H9 (cell line): ENCODE results near the gene PCSK6. TPM values are rescaled to one million over a fixed set of nuclear protein-coding genes. Genes with fewer than 3 reads are reported as not detected.

Experiments
- DNase-seq: peaks from one replicate; pipeline ENCODE4 v3.0.0-alpha.2; 2017
- H2AFZ ChIP-seq: one replicate; pipeline ENCODE4 v1.6.1; 2013; ENCODE audit warnings: mild to moderate bottlenecking, low read length, control low read depth, moderate library complexity
- H2AK5ac ChIP-seq: 2 replicates; pipeline ENCODE4 v1.6.1; 2013; ENCODE audit warnings: low read length, control low read depth, mixed read lengths; ENCODE audit not compliant: insufficient read length
- H2BK120ac ChIP-seq: one replicate; pipeline ENCODE4 v1.6.1; 2013; ENCODE audit warnings: low read depth, mild to moderate bottlenecking, low read length, control low read depth, inconsistent platforms; ENCODE audit not compliant: poor library complexity, severe bottlenecking
- H2BK12ac ChIP-seq: 2 replicates; pipeline ENCODE4 v1.6.1; 2013; ENCODE audit warnings: low read length, control low read depth, mixed read lengths, low read depth; ENCODE audit not compliant: insufficient read length
- H2BK15ac ChIP-seq: 2 replicates; pipeline ENCODE4 v1.6.1; 2013; ENCODE audit warnings: low read depth, low read length, control low read depth
- H2BK20ac ChIP-seq: one replicate; pipeline ENCODE4 v1.6.1; 2013; ENCODE audit warnings: low read depth, mild to moderate bottlenecking, low read length, control low read depth, inconsistent platforms; ENCODE audit not compliant: poor library complexity, severe bottlenecking
- H2BK5ac ChIP-seq: 2 replicates; pipeline ENCODE4 v1.6.1; 2013; ENCODE audit warnings: low read length, control low read depth, mixed read lengths; ENCODE audit not compliant: insufficient read length
- H3K14ac ChIP-seq: 2 replicates; pipeline ENCODE4 v1.6.1; 2013; ENCODE audit warnings: low read length, control low read depth; ENCODE audit not compliant: insufficient read depth
- H3K18ac ChIP-seq: 2 replicates; pipeline ENCODE4 v1.6.1; 2013; ENCODE audit warnings: low read depth, mild to moderate bottlenecking, mixed read lengths, low read length, control low read depth; ENCODE audit not compliant: insufficient read length
- H3K23ac ChIP-seq: 2 replicates; pipeline ENCODE4 v1.6.1; 2013; ENCODE audit warnings: low read length, control low read depth, mixed read lengths, low read depth; ENCODE audit not compliant: insufficient read length
- H3K23me2 ChIP-seq: 2 replicates; pipeline ENCODE4 v1.6.1; 2013; ENCODE audit warnings: low read depth, mild to moderate bottlenecking, mixed read lengths, low read length, control low read depth; ENCODE audit not compliant: insufficient read length, poor library complexity, severe bottlenecking
- H3K27ac ChIP-seq: 2 replicates; pipeline ENCODE4 v1.5.1; 2013; ENCODE audit warnings: low read length, control low read depth, mixed read lengths, low read depth; ENCODE audit not compliant: insufficient read length
- H3K27me3 ChIP-seq: 2 replicates; pipeline ENCODE4 v1.6.1; 2013; ENCODE audit warnings: low read length, control low read depth, inconsistent platforms; ENCODE audit not compliant: insufficient read depth
- H3K4ac ChIP-seq: 2 replicates; pipeline ENCODE4 v1.6.1; 2013; ENCODE audit warnings: low read depth, mild to moderate bottlenecking, control low read depth, inconsistent platforms, low read length, moderate library complexity
- H3K4me1 ChIP-seq: 2 replicates; pipeline ENCODE4 v1.6.1; 2013; ENCODE audit warnings: low read length, control low read depth, inconsistent platforms; ENCODE audit not compliant: insufficient read depth
- H3K4me2 ChIP-seq: 2 replicates; pipeline ENCODE4 v1.6.1; 2013; ENCODE audit warnings: low read length, control low read depth, mixed read lengths; ENCODE audit not compliant: insufficient read length, insufficient read depth
- H3K56ac ChIP-seq: 2 replicates; pipeline ENCODE4 v1.6.1; 2013; ENCODE audit warnings: low read depth, mild to moderate bottlenecking, mixed read lengths, low read length, control low read depth; ENCODE audit not compliant: insufficient read length
- H3K79me1 ChIP-seq: 2 replicates; pipeline ENCODE4 v1.6.1; 2013; ENCODE audit warnings: low read depth, mild to moderate bottlenecking, moderate library complexity, low read length, control low read depth, inconsistent platforms; ENCODE audit not compliant: insufficient read depth, poor library complexity, severe bottlenecking
- H3K79me2 ChIP-seq: 2 replicates; pipeline ENCODE4 v1.6.1; 2013; ENCODE audit warnings: low read length, control low read depth, inconsistent platforms; ENCODE audit not compliant: insufficient read depth
- H3K9ac ChIP-seq: 2 replicates; pipeline ENCODE4 v1.6.1; 2013; ENCODE audit warnings: low read length, control low read depth, mixed read lengths; ENCODE audit not compliant: insufficient read length; ENCODE audit errors: extremely low read depth
- H3K9me3 ChIP-seq: one replicate; pipeline ENCODE4 v1.6.1; 2013; ENCODE audit warnings: low read depth, low read length, inconsistent platforms; ENCODE audit not compliant: control insufficient read depth
- H3T11ph ChIP-seq: one replicate; pipeline ENCODE4 v1.6.1; 2013; ENCODE audit warnings: mild to moderate bottlenecking, low read length, control low read depth, inconsistent platforms
- H4K20me1 ChIP-seq: one replicate; pipeline ENCODE4 v1.6.1; 2013; ENCODE audit not compliant: control insufficient read depth, insufficient read length, insufficient read depth
- H4K5ac ChIP-seq: 2 replicates; pipeline ENCODE4 v1.6.1; 2013; ENCODE audit warnings: low read depth, mild to moderate bottlenecking, mixed read lengths, low read length, control low read depth; ENCODE audit not compliant: insufficient read length
- H4K8ac ChIP-seq: replicated peaks from 2 replicates; pipeline ENCODE4 v1.6.1; 2013; ENCODE audit warnings: low read length, control low read depth, mixed read lengths, low read depth; ENCODE audit not compliant: insufficient read length
- H4K91ac ChIP-seq: 2 replicates; pipeline ENCODE4 v1.6.1; 2013; ENCODE audit warnings: low read depth, mild to moderate bottlenecking, moderate library complexity, mixed read lengths, low read length, control low read depth; ENCODE audit not compliant: insufficient read length
- H3K27ac Mint-ChIP-seq, 3 experiments: 2 replicates in 2 of 3; 3 replicates in 1 of 3; pipeline ENCODE4 v1.8.0; 2020 to 2021; ENCODE audit warnings: mixed read lengths in 3 of 3, mild to moderate bottlenecking in 1 of 3, moderate library complexity in 1 of 3
- H3K27me3 Mint-ChIP-seq: 2 replicates; pipeline ENCODE4 v1.8.0; 2021; ENCODE audit warnings: low read depth, mild to moderate bottlenecking, moderate library complexity, mixed read lengths
- H3K36me3 Mint-ChIP-seq, 3 experiments: 2 replicates in 2 of 3; 3 replicates in 1 of 3; pipeline ENCODE4 v1.8.0; 2020 to 2021; ENCODE audit warnings: low read depth in 3 of 3, mixed read lengths in 3 of 3; ENCODE audit not compliant: insufficient read depth in 1 of 3
- H3K4me1 Mint-ChIP-seq, 2 experiments: 2 replicates each; pipeline ENCODE4 v1.8.0; 2020; ENCODE audit warnings: mixed read lengths in 2 of 2
- H3K4me3 Mint-ChIP-seq, 2 experiments: 2 replicates in 1 of 2; 3 replicates in 1 of 2; pipeline ENCODE4 v1.8.0; 2020 to 2021; ENCODE audit warnings: mild to moderate bottlenecking in 2 of 2, mixed read lengths in 2 of 2, moderate library complexity in 1 of 2
- H3K9me3 Mint-ChIP-seq, 2 experiments: 2 replicates in 1 of 2; 3 replicates in 1 of 2; pipeline ENCODE4 v1.8.0; 2020; ENCODE audit warnings: mild to moderate bottlenecking in 2 of 2, mixed read lengths in 2 of 2, moderate library complexity in 1 of 2
- total RNA-seq: library from RNA; stranded (reverse); gene quantifications from 2 replicates; pipeline ENCODE4 v1.2.1, GENCODE V29; 2021
- TF ChIP-seq, protein P1 (sequence below): fragments of 200-600 bp; sonication (generic); conservative IDR thresholded peaks from 3 replicates; pipeline ENCODE4 v1.8.0; 2021; ENCODE audit warnings: antibody characterized with exemption, mild to moderate bottlenecking

PCSK6 gene
- total RNA-seq, 1 experiment from 2014 or later: 4.0 TPM

DNA sequence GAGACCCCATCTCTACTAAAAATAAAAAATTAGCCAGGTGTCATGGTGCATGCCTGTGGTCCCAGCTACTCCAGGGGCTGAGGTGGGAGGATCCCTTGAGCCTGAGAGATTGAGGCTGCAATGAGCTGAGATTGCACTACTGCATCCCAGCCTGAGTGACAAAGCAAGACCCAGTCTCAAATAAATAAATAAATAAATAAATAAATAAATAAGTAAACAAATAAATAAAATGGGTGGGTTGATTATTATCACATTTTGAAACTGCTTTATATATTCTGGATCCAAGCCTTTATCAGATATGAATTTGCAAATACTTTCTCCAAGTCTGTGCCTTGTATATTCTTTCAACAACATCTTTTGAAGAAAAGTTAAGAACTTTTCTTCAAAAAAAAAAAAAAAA lies 22.2 kb upstream of the PCSK6 start:
- Histone ChIP-seq H2BK5ac (no peak overlapping the region), H4K20me1 (no peaks in the 10 kb centered on the region), H3K23me2 (no peaks in the 10 kb centered on the region), H4K5ac (no peak overlapping the region), H3K23ac (no peak overlapping the region), H4K91ac (no peak overlapping the region), H3K4me1 (no peaks in the 10 kb centered on the region), H3K9me3 (no peaks in the 10 kb centered on the region), H3K4ac (no peak overlapping the region), H3K9ac (no peak overlapping the region), H3K14ac (no peak overlapping the region), H2AFZ (no peak overlapping the region), H2BK20ac (no peak overlapping the region), H3K4me2 (no peak overlapping the region), H2BK120ac (no peak overlapping the region), H2BK15ac (no peak overlapping the region), H3K27me3 (no peaks in the 10 kb centered on the region), H3K27ac (no peak overlapping the region), H4K8ac (no peak overlapping the region), H3T11ph (no peak overlapping the region), H2AK5ac (no peak overlapping the region), H2BK12ac (no peak overlapping the region), H3K56ac (no peak overlapping the region), H3K79me1 (no peaks in the 10 kb centered on the region), H3K18ac (no peak overlapping the region), H3K79me2 (no peaks in the 10 kb centered on the region)
- TF ChIP-seq, protein P1, sequence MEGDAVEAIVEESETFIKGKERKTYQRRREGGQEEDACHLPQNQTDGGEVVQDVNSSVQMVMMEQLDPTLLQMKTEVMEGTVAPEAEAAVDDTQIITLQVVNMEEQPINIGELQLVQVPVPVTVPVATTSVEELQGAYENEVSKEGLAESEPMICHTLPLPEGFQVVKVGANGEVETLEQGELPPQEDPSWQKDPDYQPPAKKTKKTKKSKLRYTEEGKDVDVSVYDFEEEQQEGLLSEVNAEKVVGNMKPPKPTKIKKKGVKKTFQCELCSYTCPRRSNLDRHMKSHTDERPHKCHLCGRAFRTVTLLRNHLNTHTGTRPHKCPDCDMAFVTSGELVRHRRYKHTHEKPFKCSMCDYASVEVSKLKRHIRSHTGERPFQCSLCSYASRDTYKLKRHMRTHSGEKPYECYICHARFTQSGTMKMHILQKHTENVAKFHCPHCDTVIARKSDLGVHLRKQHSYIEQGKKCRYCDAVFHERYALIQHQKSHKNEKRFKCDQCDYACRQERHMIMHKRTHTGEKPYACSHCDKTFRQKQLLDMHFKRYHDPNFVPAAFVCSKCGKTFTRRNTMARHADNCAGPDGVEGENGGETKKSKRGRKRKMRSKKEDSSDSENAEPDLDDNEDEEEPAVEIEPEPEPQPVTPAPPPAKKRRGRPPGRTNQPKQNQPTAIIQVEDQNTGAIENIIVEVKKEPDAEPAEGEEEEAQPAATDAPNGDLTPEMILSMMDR: no peak
- Mint-ChIP-seq H3K36me3 (no peaks in the 10 kb centered on the region), H3K9me3 (peaks cover 3 to 5% of the 10 kb centered on the region in 2 experiments; a peak in 2 of 5 replicates), H3K27ac (no peak overlapping the region), H3K4me3 (no peak overlapping the region), H3K4me1 (peaks cover 0 to 4% of the 10 kb centered on the region in 2 experiments; a peak in 1 of 4 replicates), H3K27me3 (peaks cover 2% of the 10 kb centered on the region; the same call in 1 of the 2 replicates)
- DNase-seq: no peak
